ENCODE results near the gene ATP2A1.
"Not testable (repeated sequence)": the region's sequence is repeated elsewhere in the genome, so short reads cannot be mapped to it uniquely, and the experiment has no call there.

The ATP2A1 gene

DNA sequence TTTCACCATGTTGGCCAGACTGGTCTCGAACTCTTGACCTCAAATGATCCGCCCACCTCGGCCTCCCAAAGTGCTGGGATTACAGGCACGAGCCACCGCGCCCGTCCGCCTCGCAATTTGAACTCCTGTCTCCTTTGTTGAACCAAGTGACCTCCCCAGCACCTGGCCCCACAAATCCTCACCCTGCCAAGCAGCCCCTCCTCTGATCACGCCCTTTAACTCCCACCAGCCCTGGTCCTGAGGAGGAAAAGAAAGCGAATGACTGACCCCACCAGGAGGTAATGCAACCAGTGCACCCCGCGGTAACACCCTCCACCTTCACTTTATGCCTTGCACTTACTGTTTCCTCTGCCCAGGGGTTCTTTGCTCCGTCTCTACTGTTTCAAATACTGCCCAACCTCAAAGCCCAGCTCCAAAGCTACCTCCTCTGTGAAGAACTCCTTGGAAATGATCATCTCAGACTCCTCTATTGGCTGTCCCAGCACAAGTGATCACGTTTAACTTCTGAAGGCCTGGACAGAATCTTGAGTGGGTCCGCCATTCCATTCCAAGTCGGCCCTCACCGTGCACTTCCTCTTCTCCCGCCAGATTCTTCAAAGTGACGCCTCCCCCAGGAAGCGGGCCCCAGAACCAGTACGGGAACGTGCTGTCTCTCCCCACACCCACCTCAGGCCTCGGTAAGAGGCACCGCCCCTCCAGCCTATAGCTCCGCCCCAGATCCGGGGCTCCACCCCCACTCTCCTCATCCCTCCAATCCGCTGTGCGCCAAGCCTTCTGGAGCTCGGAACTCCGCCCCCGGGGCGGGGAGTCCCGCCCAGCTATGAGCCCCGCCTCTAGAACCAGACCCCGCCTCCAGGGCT, 57.9 kb downstream of the ATP2A1 start:
- peak; percentile 59 to 62 for DNase-seq (ENCODE audit: low read depth in 2 of 2)

DNA sequence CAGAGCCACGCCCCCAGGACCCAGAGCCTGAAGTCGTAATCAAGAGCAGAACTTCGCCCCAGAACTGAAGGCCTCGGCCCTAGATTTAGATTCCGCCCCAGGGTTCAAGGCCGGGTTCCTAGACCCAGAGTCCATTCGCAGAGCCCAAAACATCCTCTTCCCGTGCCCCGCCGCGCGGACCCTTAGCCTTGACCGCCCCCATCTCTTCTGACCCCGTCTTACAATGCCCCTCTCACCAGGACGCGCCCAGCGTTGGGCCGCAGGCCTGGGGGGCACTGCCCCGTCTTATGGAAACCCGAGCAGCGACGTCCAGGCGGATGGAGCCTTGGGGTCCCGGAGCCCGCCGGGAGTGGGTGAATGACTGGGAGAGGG, 58.5 kb downstream of the ATP2A1 start:
- no peak for DNase-seq (ENCODE audit: low read depth in 2 of 2)

DNA sequence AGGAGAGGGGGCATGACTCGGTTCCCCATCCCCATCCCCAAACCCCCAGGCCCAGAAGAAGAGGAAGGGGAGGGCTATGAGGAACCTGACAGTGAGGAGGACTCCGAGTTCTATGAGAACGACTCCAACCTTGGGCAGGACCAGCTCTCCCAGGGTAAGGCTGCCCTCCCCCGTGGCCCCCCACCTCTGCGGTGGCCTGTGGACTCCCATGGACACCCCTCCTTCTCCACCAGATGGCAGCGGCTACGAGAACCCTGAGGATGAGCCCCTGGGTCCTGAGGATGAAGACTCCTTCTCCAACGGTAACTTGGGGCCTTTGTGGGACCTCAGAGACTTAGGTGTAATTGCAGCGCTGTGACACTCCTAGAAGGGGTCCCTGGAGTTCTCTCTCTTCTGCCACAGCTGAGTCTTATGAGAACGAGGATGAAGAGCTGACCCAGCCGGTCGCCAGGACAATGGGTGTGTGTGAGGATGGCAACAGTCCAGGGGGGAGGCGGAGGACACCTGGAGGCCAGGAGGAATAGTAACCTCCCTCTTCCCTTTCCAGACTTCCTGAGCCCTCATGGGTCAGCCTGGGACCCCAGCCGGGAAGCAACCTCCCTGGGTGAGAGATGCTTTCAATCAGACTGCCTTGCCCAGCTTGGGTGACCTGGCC, 59.1 kb downstream of the ATP2A1 start:
- DNase-seq (ENCODE audit: low read depth in 2 of 2): no peak

DNA sequence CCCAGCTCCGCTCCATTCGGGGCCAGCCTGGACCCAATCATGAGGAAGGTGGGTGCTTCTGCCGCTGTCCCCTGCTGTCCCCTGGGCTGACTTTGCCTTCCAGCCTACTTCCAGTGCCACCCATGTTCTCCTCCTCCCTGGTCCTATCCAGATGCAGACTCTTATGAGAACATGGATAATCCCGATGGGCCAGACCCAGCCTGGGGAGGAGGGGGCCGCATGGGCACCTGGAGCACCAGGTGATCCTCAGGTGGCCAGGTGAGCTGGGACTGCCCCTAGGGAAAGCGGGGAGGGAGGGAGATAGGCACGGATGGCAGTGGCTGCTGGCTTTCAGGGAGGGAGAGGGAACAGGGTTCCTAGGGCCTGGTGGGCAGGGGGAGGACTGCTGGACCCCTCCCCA, 60.4 kb downstream of the ATP2A1 start:
- DNase-seq (ENCODE audit: low read depth in 2 of 2): no peak

DNA sequence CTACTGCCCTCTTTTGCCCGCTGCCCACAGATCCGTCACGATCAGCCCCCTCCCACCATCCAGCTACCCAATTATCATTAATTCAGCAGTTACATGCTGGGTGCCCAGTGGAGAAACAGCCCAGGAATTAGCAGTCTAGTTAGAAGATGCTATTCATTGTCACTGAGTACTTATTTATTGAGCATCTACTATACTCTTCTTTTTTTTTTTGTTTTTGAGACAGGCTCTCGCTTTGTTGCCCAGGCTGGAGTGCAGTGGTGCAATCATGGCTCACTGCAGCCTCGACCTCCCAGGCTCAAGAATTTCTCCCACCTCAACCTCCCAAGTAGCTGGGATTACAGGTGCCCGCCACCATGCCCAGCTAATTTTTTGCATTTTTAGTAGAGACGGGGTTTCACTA, 61.5 kb downstream of the ATP2A1 start:
- DNase-seq (ENCODE audit: low read depth in 2 of 2): not testable (repeated sequence)

DNA sequence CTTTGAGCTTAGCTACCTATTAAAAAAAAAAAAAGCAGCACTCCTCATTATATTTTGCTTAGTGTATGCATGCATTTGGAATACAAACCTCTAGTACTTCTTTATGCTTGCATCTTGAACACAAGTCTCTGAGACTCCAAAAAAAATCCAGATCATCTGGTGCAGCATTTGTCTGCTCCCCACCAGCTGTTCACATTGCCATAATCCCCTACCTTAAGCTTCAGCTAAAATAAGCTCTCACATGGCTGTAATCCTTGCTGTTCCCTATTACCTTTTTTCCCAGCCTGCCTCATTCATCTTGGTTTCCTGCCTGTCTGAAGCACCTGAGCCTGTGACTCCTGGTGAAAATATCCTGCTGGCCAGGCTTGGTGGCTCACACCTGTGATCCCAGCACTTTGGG, 65.0 kb downstream of the ATP2A1 start:
- no peak for DNase-seq (ENCODE audit: low read depth in 2 of 2)

DNA sequence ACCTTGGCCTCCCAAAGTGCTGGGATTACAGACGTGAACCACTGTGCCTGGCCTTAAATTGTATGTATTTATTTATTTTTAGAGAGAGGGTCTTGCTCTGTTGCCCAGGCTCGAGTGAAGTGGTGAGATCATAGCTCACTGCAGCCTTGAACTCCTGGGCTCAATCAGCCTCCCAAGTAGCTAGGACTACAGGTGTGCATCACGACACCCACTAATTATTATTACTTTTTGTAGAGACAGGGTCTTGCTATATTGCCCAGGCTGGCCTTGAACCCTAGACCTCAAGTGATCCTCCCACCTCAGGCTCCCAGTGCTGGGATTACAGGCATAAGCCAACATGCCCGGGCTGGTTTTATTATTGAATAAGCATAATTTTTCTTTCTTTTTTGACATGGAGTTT, 68.4 kb downstream of the ATP2A1 start:
- no peak for DNase-seq (ENCODE audit: low read depth in 2 of 2)

DNA sequence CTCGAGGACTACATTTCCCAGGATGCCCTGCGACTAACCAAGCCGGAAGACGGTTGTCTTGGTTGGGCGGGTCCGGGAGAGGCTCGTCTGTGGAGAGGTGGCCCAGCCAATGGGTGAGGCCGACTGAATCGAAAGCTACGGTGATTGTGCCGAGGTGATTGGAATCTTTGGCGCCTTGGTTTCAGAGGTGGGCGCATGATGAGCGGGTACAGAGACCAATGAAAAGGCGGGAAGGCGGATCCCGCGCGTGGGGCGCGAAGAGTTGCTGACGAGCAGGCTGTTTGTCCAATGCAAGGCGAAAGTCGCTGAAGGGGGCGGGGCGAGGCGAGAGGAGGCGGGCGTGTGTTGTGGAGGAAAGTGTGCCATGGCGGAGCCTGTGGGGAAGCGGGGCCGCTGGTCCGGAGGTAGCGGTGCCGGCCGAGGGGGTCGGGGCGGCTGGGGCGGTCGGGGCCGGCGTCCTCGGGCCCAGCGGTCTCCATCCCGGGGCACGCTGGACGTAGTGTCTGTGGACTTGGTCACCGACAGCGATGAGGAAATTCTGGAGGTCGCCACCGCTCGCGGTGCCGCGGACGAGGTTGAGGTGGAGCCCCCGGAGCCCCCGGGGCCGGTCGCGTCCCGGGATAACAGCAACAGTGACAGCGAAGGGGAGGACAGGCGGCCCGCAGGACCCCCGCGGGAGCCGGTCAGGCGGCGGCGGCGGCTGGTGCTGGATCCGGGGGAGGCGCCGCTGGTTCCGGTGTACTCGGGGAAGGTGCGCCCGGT, 72.5 kb downstream of the ATP2A1 start, which contains the start of gene NFATC2IP:
Gene NFATC2IP, plus strand, starts transcription at position 290 of the 762 bp plus-strand sequence. Its CDS starts 75 bp downstream, at position 365.
- DNase-seq (ENCODE audit: low read depth in 2 of 2): peak; percentile 98 to 100

DNA sequence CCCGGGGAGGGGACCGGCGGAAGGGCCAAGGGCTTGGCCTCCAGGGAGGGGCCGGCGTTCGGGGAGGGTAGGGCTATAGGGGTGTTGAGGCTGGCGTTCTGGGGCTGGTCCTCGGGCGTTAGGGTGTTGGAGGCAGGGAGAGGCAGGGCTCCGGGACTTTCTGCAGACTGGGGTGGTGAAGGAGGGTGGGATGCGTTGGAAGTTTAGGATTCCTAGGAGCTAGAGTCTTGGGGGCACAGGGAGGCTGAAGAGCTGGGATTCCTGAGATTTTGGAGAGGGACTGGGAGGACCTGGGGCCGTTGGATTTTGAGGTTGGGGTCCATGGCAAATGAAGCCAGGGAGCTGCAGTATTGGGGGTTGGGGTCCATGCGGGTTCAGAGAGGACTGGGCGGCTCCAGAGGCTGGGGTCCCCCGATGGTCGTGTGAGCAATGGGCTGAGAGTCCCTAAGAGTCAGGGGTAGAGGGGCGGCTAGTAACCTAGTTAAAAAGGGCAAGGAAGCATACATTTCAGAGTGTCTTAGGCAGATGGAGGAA, 73.2 kb downstream of the ATP2A1 start:
- no peak for DNase-seq (ENCODE audit: low read depth in 2 of 2)

Data from stimulated activated CD8-positive, alpha-beta memory T cell treated with anti-CD3 and anti-CD28 coated beads, Interleukin-15, amount 100 ng/mL, for 4 hours (primary cell).